ENCODE data around the gene CACNA1D.

GRCh38 chr3:53841296-53841695, 346.9 kb downstream of the CACNA1D start:
- TF ChIP-seq CTCF (IDR thresholded peaks at IDR 0.05) (peak; percentile 49), ZFX (IDR thresholded peaks at IDR 0.05; ENCODE audit: borderline replicate concordance) (no peak)
